IMR-90 (cell line): Measurements from ENCODE around the gene INO80.

ENCODE experiments used
- BHLHE40 ChIP-seq: fragments of 150-350 bp; IDR thresholded peaks from 2 replicates; pipeline ENCODE4 v1.6.1; 2016; ENCODE audit warnings: mild to moderate bottlenecking, low read depth, low read length
- CEBPB ChIP-seq: IDR thresholded peaks from 2 replicates; pipeline ENCODE4 v1.6.1; 2012; ENCODE audit warnings: low read depth, low read length, improper control_type of control experiment
- POLR2A ChIP-seq: IDR thresholded peaks from 2 replicates; pipeline ENCODE4 v1.6.1; 2012; ENCODE audit warnings: mild to moderate bottlenecking, low read depth, low read length
- RCOR1 ChIP-seq: IDR thresholded peaks from 2 replicates; pipeline ENCODE4 v1.6.1; 2012; ENCODE audit warnings: mild to moderate bottlenecking, low read length, improper control_type of control experiment; ENCODE audit not compliant: insufficient replicate concordance
- RFX5 ChIP-seq: IDR thresholded peaks from 2 replicates; pipeline ENCODE4 v1.8.0; 2012; ENCODE audit warnings: low read depth, mild to moderate bottlenecking, low read length, moderate library complexity
- TF ChIP-seq, protein P1 (sequence below): conservative IDR thresholded peaks from 2 replicates; pipeline ENCODE4 v1.5.1; 2012; ENCODE audit warnings: mild to moderate bottlenecking, low read depth, low read length, improper control_type of control experiment

GRCh38 chr15:41150279-41150678, 34.2 kb upstream of the INO80 start:
- TF ChIP-seq, protein P1, sequence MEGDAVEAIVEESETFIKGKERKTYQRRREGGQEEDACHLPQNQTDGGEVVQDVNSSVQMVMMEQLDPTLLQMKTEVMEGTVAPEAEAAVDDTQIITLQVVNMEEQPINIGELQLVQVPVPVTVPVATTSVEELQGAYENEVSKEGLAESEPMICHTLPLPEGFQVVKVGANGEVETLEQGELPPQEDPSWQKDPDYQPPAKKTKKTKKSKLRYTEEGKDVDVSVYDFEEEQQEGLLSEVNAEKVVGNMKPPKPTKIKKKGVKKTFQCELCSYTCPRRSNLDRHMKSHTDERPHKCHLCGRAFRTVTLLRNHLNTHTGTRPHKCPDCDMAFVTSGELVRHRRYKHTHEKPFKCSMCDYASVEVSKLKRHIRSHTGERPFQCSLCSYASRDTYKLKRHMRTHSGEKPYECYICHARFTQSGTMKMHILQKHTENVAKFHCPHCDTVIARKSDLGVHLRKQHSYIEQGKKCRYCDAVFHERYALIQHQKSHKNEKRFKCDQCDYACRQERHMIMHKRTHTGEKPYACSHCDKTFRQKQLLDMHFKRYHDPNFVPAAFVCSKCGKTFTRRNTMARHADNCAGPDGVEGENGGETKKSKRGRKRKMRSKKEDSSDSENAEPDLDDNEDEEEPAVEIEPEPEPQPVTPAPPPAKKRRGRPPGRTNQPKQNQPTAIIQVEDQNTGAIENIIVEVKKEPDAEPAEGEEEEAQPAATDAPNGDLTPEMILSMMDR = no peak
- TF ChIP-seq CEBPB (no peak), POLR2A (no peak), RFX5 (no peak), BHLHE40 (no peak), RCOR1 (no peak)
